GM18505 (cell line): Measurements from ENCODE around the gene AGBL4.
"Not testable (repeated sequence)": the region's sequence is repeated elsewhere in the genome, so short reads cannot be mapped to it uniquely, and the experiment has no call there.

Experiments
- ATAC-seq: cut with Tn5 transposase; IDR thresholded peaks from one replicate; pipeline ENCODE4 v1.9.1; 2021; ENCODE audit not compliant: unreplicated experiment
- POLR2A ChIP-seq: IDR thresholded peaks from 4 replicates; pipeline ENCODE4 v1.6.1; 2011; ENCODE audit warnings: borderline replicate concordance; ENCODE audit not compliant: insufficient read depth, insufficient read length; ENCODE audit errors: extremely low read depth

Gene AGBL4

GRCh38 chr1:50023292-50024159, at the start of gene AGBL4:
Gene AGBL4, minus strand, starts transcription at chr1:50023954.
- no peak for TF ChIP-seq POLR2A
- ATAC-seq = no peak

- no peak for ATAC-seq
- TF ChIP-seq POLR2A = no peak
Observed at GRCh38 chr1:50066806-50067205, 43.1 kb upstream of the AGBL4 start.

DNA sequence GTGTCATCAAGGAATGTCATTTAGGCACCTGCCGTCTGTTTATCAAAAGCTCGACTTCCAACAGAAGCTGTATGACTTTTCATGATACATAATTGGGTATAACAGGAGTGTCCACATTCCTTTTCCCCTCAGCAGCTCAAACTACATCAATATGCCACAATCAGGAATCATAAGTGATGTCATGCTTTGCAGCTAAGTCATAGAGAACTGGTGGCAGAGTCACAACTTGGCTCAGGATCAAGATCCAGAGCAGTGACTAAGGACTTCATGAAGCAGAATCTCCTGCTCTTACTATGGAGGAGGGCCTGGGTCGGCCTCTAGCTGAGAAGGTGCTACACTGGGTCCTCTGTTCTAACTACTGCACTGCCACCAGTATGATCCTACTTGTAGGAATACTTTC, 36.5 kb upstream of the AGBL4 start:
- no peak for TF ChIP-seq POLR2A
- ATAC-seq = no peak

GRCh38 chr1:50048791-50049190, 25.0 kb upstream of the AGBL4 start:
- ATAC-seq = no peak
- TF ChIP-seq POLR2A = no peak

DNA sequence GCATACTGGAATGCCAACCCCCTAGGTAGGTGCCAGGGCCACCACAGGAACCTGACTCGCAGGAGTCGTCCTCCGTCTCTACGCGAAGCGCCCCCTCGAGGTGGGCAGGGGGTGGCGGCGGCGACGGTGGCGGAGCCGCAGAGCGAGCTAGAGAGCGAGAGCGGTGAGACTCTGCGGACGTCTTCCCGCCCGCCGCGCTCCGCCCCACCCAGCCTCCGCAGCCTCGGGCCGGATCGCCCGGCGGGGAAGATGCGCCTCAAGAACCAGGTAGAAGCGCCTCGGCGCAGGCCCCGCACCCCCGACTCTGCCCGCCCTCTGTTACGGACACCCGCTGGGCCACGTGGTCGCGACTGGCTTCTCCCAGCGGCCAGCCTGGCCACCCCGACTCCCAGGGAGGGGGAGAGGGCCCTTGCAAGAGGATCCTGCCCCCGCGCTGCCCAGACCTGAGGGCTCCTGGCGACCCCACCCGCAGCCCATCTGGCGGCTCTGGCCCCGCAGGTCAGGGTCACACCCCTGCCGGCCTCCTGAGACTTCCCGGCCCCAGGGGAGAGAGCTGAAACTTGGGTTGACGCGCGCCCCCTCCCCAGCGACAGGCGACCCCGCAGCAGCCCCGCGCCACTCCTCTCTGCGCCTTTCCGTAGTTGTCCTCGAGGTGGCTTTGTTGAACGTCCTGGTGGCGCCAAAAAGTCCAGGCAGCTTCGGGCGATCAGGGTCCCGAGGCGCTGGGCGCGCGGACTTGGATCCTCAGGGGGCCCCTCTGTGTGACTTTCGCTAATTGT, 24.4 kb upstream of the AGBL4 start:
- ATAC-seq = no peak
- no peak for TF ChIP-seq POLR2A

DNA sequence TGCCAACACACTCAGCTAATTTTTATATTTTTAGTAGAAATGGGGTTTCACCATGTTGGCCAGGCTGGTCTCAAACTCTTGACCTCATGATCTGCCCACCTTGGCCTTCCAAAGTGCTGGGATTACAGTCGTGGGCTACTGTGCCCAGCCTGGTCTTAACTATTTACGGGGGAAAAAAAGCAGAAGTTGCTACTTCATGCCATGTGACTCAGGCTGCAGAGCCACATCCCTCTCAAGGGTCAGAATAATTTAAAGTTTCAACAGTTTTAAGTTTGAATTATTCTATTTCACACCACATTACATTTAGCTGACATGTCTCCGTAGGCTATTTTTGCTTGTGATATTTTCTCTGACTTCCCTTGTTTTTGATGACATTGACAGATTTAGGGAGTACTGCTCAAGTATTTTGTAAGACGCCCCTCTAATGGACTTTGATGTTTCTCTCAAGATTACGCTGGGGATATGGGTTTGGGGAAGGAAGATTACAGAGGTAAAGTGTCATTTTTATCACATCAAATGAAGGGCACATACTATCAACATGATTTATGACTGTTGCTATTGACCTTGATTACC, 14.6 kb upstream of the AGBL4 start:
- no peak for ATAC-seq
- no peak for TF ChIP-seq POLR2A

- no peak for ATAC-seq
- no peak for TF ChIP-seq POLR2A
Observed at GRCh38 chr1:50027794-50028193, 4.0 kb upstream of the AGBL4 start.

- TF ChIP-seq POLR2A = no peak
- ATAC-seq = no peak
Observed at GRCh38 chr1:49995734-49996133, 28.0 kb downstream of the AGBL4 start.

- no peak for ATAC-seq
- no peak for TF ChIP-seq POLR2A
Observed at GRCh38 chr1:49971088-49971487, 52.7 kb downstream of the AGBL4 start.

- TF ChIP-seq POLR2A = no peak
Observed at GRCh38 chr1:49951385-49951784, 72.4 kb downstream of the AGBL4 start.

DNA sequence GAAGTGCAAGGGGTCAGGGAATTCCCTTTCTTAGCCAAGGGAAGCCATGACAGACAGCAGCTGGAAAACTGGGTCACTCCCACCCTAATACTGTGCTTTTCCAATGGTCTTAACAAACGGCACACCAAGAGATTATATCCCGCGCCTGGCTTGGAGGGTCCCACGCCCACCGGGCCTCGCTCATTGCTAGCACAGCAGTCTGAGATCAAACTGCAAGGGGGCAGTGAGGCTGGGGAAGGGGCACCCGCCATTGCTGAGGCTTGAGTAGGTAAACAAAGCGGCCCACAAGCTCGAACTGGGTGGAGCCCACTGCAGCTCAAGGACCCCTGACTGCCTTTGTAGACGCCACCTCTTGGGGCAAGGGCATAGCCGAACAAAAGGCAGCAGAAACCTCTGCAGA, 108.5 kb downstream of the AGBL4 start:
- not testable (repeated sequence) for ATAC-seq

More at GRCh38 chr1:49951385-49951784, 72.4 kb downstream of the AGBL4 start:
- ATAC-seq = no peak

DNA sequence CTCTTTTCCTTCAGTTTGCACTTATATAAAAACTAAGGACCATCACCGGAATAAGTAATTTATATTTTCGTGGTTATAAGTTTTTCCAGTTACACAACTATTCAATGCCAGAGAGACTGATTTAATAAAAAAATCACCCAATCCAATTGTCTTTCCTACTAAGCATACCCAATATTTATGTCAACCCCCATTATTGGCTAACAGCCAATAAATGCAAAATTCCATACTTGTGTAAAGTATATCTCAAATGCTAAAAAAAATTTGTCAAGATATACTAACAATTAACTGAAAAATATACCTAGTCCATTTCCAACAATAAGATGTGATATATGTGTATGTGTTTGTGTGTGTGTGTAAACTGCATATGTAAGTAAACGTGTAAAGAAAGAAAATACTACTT, 117.4 kb downstream of the AGBL4 start:
- no peak for TF ChIP-seq POLR2A
- no peak for ATAC-seq

GRCh38 chr1:49864581-49864980, 159.2 kb downstream of the AGBL4 start:
- no peak for ATAC-seq

GRCh38 chr1:49854741-49855140, 169.0 kb downstream of the AGBL4 start:
- ATAC-seq = no peak

More at GRCh38 chr1:49864581-49864980, 159.2 kb downstream of the AGBL4 start:
- TF ChIP-seq POLR2A = no peak

DNA sequence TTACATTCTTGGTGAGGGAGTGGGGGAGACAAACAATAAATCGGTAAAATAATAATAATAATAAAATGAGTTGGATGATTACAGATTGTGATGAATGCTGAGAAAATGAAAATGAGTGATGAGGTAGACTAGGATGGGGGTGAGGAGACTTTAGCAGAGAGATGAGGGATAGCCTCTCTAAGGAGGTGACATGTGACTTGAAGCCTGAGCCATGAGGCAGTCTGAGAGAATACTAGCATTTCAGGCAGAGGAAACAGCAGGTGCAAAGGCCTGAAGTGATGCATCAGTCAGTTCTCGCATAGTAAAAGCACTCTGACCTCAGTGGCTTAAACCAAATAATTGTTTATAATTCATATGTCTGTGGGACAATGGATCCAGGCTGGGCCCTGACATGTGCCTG, 181.2 kb downstream of the AGBL4 start:
- ATAC-seq = no peak
- TF ChIP-seq POLR2A = no peak

More at GRCh38 chr1:49854741-49855140, 169.0 kb downstream of the AGBL4 start:
- no peak for TF ChIP-seq POLR2A
